ENCODE results near the gene PTPRK.

DNA sequence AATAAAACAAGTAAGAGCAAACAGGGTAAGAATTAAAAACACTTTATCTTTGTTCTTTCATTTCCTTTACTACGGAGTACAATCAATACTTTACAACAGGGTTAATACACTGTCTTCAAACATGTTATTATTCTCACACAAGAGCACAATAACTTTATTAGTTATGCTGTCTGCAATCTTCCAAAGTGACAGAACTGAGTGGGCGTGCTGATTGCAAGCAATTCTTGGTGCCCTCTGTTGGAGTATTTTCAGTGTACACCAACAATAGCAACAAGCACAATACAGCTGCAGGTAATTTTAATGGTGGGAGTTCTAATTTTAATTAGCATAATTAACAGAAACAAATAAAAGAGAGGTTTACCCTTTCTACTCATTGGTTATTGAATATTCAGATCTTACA lies 33.9 kb upstream of the PTPRK start:
- no peak for TF ChIP-seq ZFX (IDR thresholded peaks at IDR 0.05; ENCODE audit: borderline replicate concordance)
- peak; percentile 14; the same call in 1 of the 2 replicates for TF ChIP-seq CTCF (IDR thresholded peaks at IDR 0.05)

Measured in 22Rv1 (cell line).